IPS-NIHi7 (cell line): ENCODE measurements around the gene FYCO1.
"Not testable (repeated sequence)": the region's sequence is repeated elsewhere in the genome, so short reads cannot be mapped to it uniquely, and the experiment has no call there.

ENCODE experiments used
- DNase-seq: peaks from one replicate; pipeline ENCODE4 v3.0.0; 2012; ENCODE audit warnings: mixed read lengths; ENCODE audit errors: extremely low spot score

The FYCO1 gene

GRCh38 chr3:46010519-46011113 lies 15.0 kb upstream of the FYCO1 start:
- no peak for DNase-seq

- no peak for DNase-seq
Observed at GRCh38 chr3:46008058-46008457, 12.4 kb upstream of the FYCO1 start.

DNA sequence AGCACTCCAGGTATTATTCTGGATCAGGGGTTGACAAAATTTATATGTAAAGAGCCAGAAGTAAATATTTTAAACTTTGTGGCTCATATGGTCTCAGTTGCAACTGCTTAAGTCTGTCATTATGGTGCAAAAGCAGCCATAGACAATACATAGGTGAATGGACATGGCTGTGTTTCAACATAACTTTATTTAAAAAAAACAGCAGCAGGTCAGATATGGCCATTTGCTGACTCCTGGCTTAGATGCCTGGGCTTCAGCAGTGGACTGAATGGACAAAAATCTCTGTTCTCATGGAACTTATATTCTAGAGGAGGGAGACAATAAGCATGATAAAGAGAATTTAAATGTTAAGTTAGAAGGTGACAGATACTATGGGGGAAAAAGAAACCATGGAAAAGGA lies 11.7 kb upstream of the FYCO1 start:
- DNase-seq: no peak

DNA sequence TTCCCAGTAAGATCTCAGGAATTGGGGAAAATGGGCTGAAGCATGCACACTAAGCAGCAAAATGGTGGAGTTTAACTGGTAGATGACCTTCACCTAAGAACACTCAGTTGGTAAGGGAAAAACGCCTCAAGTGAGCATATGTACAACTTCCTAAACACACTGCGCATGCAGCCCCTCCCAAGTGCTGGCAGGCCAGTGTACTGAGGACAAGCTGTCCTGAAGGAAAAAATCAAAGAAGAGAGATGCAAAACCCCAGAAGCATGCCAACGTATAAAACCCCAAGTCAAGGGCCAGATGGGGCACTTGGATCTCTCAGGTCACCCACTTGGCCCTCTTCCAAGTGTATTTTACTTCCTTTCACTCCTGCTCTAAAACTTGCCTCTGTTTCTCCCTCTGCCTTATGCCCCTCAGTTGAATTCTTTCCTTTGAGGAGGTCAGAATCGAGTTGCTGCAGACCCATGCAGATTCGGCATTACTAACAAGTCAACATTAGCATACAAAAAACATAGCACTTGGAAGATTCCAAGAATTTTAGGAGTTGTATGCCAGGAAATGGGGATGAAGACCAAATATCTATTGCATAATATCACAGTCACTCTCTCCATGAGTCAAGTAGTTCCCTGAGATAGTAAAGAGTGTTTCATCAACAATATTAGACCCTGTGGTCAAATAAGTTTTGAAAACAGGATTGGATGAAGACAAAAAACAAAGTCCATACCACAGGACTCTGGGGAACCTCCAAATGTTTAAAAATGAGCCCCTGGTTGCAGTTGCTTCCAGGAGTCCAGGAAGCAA lies 10.8 kb upstream of the FYCO1 start:
- no peak for DNase-seq

DNA sequence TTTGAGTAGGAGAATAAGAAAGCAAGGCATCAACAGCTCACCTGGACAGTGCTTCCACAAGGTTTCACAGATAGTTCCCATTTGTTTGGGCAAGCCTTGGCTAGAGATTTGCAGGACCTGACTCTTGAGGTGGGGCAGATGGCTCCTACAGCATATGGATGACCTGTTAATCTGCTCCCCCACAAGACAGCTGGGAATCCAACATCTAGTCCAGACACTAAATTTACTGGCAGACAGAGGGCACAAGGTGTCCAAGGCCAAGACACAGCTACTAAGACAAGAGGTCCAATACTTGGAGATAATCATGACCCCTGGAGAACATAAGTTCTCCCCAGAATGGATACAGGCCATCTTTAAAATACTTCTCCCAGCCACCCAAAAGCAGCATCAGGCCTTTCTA lies 8.1 kb upstream of the FYCO1 start:
- not testable (repeated sequence) for DNase-seq

DNA sequence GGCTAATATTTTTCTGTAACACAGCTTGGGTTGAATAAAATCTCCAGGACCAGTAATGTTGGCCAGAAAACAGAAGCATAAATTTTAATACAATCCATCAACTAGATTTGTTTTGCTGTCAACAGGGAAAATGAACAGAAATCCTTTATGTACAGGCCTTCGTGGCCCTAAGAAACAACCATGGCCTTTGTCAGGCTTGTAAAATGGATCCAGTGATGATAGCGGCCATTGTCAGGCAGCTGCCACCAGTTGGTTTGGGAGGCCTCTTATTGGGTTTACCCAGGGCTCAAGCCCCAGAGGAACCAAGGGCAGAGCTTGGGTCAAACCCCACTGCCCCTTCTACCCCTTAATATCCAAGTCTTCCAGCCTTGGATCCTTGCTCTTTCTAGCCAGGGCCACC lies 5.6 kb upstream of the FYCO1 start:
- DNase-seq: no peak

DNA sequence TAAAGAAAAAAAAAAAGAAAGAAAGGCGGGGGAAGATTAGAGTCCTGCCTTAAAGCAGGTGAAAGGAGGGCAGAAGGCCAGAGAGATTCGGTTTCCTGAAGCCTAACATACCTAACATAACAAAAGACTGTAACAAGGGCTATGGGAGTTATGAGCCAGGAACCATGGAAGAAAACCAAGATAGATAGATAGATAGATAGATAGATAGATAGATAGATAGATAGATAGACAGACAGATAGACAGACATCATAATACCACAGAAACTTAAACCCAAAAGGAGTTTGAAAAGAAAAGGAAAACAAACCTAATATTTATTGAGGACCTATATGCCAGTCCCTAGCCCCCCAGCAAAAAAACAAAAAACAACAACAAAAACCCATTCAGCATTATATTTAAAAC lies 2.3 kb upstream of the FYCO1 start:
- DNase-seq: no peak

DNA sequence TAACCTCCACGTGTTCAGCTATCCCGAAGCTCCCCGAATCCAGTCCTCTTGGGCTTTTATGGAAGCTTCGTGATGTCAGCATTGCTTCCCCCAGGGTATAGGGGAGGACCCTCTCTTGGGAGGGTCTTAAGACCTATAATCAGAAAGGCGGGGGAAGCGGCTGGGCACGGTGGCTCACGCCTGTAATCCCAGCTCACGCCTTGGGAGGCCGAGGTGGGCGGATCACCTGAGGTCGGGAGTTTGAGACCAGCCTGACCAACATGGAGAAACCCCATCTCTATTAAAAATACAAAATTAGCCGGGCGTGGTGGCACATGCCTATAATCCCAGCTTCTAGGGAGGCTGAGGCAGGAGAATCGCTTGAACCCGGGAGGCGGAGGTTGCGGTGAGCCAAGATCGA lies 1.9 kb upstream of the FYCO1 start:
- DNase-seq: not testable (repeated sequence)

DNA sequence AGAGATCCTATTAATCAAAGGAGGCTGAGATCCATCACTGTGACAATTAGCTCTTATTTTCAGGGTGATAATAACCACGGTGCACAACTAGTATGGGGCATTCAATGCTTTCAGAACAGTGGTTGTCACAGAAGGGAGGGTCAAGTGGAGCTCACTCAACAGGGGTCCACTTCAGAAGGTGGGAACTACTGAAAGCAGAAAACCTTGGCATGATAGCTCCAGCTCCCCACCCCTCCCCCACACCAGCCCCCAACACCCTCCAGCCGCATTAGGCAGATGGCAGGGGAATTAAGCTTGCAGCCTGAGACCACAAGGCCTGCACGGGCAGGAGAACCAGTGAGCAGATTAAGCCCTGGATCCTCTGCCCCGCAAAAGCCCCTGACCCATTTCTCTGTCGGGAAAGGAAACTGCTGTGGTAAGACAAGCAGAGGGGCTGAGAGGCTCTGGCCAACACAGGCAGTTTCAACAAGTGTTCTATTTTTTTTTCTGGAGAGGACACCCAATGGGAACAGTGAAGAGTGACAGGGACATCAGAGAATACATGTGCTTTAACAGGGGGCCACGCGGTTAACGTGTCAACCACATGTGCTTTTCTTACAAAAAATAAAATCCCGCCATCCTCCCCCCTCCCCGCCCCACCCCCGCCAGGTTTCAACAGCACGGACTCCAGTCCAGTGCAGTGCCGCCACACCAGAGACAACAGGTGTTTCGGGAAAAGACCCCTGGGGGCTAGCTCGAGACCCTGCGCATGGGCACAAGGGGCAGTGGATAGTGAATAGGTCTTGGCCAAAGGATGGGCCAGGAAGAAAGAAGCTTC lies 997 bp downstream of the FYCO1 start:
- peak; percentile 27 for DNase-seq

DNA sequence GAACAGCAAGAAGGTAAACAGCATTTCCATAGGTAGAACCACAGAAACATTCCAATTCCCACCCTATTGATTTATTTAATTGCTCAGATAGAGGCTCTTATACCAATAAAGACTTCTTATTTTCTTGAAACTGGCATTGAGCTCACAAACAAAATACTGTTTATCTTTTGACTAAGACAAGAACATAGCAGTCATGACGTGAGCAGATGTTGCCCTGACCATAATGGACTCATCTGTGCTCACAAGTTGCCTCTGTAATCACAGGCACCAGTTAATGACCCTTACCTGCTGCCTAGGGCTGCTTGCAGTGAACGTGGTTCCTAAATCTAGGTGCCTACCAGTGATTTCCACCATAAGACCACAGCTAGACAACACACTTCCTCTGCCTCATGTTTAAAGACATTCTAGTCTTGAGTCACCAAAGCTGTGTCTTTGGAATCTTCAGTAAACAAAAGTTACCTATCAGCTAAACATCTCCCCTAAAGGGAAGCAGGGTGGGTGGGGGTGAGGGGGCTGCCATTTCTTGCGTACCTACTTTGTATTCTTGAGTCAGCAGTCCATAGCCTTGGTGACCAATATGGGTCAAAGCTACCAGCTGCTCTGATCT lies 2.1 kb downstream of the FYCO1 start:
- no peak for DNase-seq

DNA sequence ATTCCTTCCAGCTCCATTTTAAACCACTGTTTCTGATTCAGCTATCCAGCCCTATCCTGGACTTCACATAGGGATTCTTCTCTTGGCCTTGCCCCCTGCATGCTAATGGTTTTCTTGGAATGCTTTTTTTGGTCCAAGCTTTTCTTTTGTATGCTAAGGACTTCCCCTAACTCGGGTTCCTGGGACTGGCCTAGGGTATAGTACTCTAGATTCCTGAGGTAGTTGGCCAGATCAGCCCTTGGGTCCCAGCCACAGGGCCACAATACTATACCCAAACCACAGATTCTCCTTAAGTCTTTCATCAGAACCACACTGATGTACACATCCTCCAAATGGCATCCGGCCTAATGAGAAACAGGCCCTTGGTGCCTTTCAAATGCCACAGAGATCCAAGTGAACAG lies 2.8 kb downstream of the FYCO1 start:
- no peak for DNase-seq

DNA sequence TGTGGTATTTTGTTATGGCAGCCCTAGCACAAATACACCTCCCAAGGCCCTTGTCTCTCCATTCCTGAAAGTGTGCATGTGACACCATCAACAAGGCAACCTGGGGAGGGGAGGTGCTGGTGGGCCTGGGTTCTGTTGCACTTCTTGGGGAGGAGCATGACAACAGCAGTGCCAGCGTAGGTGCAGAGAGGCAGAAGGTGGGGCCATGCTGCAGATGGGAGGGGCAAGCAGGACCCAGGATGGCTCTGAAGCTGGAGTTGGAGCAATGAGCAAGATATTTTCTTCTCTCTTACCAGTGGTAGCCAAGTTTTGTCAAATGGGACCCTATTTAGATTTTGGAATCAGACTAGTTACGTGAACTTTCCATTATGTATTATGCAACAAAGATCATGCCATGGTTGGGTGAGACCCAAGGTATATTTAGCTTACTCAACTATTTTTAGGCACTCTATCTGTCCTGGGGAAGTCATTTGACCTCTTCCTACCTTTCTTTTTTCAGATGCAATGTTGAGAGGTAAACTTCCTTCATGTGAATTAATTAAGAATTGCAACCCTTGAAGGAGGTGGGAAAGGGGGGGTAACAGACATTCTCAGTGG lies 3.4 kb downstream of the FYCO1 start:
- peak; percentile 43 for DNase-seq

GRCh38 chr3:45991341-45991740 lies 4.3 kb downstream of the FYCO1 start:
- DNase-seq: no peak

DNA sequence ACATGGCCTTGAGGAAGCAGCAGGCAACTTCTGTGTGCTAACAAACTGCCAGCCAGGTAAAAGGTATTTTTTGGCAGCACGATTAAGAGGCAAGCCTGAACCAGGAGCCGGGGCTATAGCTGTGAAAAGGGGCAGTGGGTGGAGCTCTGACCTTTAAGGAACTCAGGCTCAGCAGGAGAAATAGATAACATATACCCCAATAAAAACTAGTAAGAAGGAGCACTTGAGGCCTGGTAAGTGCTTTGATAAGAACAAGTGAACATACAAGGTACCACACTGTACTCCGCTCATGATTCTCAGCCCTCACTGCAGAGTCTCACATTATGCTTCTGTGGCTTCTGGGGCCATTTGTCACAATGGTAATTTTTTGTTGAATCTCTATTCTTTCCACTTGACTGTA lies 5.4 kb downstream of the FYCO1 start:
- DNase-seq: no peak

DNA sequence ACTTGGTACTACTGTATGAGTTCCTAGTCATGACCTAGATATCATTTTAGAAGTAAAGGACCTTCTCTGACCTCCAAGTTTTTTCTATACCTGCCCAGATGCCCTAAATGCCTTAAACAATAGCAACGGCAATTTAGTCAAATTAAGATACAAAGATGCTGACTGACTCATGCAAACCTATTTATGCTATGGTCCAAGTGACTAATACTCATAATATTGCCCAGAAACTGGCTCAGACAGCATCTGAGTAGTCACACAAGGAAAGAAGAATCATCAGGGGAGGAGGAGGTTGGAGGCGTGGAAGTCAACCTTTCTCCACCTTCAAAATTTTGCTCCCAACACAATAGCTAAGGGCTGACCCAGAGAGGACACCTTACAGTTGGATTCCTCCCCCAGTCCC lies 6.8 kb downstream of the FYCO1 start:
- no peak for DNase-seq

DNA sequence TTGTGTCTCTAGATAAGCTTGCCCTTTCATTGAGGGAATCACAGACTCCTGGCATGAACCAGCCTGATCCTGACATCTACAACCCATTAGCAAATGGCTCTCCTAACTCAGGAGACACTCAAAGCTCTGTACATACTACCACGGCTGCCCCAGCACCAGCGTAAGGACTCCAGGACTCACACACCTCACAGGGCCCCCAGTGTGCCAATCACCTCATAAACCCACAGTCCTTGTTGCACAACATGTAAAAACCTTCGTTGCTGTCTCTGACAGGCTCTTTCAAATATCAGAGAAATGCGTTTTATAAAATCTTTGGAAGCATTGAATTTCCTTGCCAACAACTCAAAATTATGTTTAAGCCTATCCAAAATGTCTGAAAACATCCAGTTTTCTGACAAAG lies 7.3 kb downstream of the FYCO1 start:
- no peak for DNase-seq

- DNase-seq: no peak
Observed at GRCh38 chr3:45987368-45988291, 8.0 kb downstream of the FYCO1 start.

DNA sequence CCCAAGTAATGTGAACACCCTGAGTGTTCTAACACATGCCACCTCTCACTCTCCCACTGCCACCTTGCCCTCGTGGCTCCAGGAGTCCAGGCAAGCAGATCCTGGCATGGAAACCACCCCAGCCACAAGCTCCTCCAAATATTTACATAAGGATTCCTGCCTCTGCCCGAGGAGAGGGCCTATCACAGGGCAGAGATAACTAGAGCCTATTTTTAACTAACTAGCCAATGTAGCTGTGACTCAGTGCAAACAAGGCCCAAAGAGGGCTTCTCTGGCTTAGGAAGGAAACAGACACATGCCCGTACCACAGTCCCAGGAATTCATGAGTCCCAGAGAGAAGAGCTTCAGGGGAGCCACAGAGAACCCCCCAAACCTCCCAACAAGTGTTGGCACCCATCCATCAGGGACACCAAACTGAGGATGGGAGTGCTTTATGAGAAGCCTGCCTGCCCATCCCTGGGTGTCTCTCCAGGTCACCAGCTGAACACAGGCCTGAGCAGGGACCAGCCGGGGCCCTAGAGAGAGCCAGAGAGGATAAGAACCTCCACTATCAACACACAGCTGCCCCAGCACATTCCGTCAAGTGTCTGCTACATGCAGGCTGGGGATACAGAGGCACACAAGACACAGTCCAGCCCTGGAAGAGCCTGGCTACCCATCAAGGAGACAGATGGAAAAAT lies 9.2 kb downstream of the FYCO1 start:
- DNase-seq: no peak

DNA sequence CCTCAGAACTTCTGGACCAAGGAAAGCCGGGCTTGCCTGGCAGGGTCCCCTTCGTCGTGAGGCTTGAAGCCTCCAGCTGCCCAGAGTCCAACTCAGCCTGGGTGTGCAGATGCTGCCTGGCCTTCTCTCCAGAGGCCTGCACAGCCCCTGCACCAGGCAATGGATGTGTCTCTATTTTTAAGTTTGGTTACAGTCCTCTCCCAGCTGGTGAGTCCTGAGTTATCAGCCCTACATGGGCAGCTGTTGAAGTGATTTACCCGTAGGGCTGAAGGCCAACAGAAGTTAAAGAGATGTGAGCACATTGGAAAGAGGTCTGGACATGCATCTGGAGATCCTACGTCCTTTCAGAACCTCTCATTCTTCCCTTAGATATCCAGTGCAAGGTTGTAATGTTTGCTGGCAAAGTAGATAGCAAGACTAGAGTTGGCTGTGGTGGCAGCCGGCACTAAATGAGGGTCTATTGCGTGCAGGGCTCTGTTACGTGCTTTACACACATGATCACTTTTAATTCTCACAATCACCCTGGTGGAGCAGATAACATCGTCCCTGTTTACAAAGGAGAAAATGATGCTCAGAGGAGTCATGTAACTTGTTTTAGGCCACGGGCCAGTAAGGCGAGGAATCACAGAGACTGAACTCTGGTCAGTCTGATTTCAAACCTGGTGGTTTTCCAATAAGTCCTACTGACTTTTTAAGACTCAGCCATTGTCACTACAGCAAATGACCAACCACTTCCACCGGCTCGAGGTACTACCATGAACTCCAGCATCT lies 9.9 kb downstream of the FYCO1 start:
- DNase-seq: no peak
